ENCODE results near the gene CACNB2. TPM values are rescaled to one million over a fixed set of nuclear protein-coding genes. Genes with fewer than 3 reads are reported as not detected.
A peak's percentile ranks its signal among the peaks of the same experiment; 100 is the strongest.

Gene CACNB2
- total RNA-seq: 55.9 TPM
- long read RNA-seq, transcript CACNB2-207 (13 exons, 3,448 nt): major isoform, 14 of 73 reads
- long read RNA-seq, partial matches to known transcripts: 32 of 73 reads
- long read RNA-seq, other reads (novel, unspliced or antisense): 23 of 73 reads

DNA sequence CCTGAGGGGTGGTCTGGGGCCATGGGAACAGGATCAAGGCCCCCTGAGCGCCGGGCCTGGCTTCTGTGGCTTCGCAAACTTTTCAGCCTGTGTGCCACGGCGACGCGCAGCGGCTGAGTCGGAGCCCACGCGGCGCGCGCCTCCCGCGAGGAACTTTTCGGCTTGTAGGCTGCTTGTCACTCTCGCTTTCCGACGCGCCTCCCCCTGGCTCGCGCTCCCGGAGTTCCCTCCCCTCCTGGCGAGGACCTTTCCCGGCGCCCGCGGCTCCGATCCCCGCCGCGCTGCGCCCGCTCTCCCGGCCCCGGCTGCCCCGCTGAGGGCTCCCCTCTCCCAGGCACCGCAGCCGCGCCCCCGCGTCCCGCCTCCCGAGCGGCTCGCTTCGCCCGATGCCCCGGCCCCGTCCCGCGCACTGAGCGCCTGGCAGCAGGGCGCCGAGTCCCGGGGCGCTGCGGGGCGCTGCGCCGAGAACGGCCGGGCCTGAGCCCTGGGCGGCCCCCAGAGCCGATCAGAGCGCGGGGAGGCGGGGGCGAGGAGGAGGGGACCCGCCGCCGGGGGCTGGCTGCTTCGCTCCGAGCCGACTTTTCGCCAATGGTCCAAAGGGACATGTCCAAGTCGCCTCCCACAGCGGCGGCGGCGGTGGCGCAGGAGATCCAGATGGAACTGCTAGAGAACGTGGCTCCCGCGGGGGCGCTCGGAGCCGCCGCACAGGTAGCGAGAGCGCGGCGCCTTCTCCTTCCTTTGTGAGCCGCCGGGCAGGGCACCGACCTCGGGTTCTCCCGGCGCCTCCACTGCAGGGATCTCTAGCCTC, at the start of gene CACNB2:
Gene CACNB2 (plus strand): TSS at position 276 of the 808 bp plus-strand sequence.
- peak; percentile 86 for DNase-seq

GRCh38 chr10:18094332-18094731, 45.9 kb upstream of the CACNB2 start:
- DNase-seq (no peak), ATAC-seq (no peak)
- intact Hi-C loops (cut with micrococcal nuclease): no loop called here

More for the DNA sequence above, at the start of gene CACNB2:
- intact Hi-C loops (cut with micrococcal nuclease): loop anchor here (5.0 kb wide), 2 partner anchors 72 to 228 kb away; no protein-coding TSS in a partner anchor
- ATAC-seq: peak; percentile 72

- DNase-seq: no peak
- no peak for ATAC-seq
- intact Hi-C loops (cut with micrococcal nuclease): no loop called here
Measured at GRCh38 chr10:18094793-18095192, 45.4 kb upstream of the CACNB2 start.

- intact Hi-C loops (cut with micrococcal nuclease): no loop called here
- ATAC-seq (no peak), DNase-seq (no peak)
Measured at GRCh38 chr10:18097524-18097923, 42.7 kb upstream of the CACNB2 start.

DNA sequence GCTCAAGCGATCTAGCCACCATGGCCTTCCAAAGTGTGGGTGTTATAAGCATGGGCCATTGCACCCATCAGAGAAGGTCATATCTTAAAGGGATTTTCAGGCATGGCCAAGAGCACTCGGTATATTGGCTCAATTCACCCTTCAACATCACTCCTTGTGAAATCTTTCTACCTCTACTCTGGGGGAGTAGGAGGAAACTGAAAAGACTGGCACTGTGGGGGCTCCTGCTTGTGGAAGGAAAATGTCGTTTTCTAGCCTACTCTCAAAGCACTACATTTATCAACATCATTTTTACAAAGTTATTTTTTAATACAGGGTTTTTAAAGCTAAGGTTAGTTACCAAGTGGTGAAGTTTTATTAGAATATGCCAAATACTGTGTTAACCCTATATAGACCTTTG, 42.0 kb upstream of the CACNB2 start:
- ATAC-seq (no peak), DNase-seq (no peak)
- intact Hi-C loops (cut with micrococcal nuclease): no loop called here

GRCh38 chr10:18099415-18099814, 40.8 kb upstream of the CACNB2 start:
- intact Hi-C loops (cut with micrococcal nuclease): no loop called here
- ATAC-seq (no peak), DNase-seq (no peak)

DNA sequence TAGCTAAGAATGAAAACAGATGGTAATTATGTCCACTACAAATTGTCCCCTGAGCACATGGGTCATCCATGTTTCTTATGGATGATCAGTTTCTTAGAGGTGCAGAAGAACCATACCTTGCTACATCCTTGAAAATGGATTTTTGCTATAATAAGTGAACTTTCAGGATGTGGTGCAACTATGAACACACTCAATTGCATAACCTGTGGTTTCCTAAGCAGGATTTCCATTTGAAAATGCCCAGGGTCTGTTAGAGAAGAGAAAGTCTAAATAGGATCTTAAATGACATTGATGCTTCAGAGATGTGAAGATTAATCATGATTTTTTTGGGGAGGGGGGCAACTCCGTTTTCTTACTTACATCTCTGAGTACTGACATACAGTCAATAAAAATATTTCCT, 39.6 kb upstream of the CACNB2 start:
- intact Hi-C loops (cut with micrococcal nuclease): no loop called here
- DNase-seq: no peak
- ATAC-seq: no peak

GRCh38 chr10:18102404-18102803, 37.8 kb upstream of the CACNB2 start:
- DNase-seq: no peak
- no peak for ATAC-seq
- intact Hi-C loops (cut with micrococcal nuclease): no loop called here

- intact Hi-C loops (cut with micrococcal nuclease): no loop called here
- no peak for ATAC-seq
Measured at GRCh38 chr10:18104223-18104872, 35.9 kb upstream of the CACNB2 start.

DNA sequence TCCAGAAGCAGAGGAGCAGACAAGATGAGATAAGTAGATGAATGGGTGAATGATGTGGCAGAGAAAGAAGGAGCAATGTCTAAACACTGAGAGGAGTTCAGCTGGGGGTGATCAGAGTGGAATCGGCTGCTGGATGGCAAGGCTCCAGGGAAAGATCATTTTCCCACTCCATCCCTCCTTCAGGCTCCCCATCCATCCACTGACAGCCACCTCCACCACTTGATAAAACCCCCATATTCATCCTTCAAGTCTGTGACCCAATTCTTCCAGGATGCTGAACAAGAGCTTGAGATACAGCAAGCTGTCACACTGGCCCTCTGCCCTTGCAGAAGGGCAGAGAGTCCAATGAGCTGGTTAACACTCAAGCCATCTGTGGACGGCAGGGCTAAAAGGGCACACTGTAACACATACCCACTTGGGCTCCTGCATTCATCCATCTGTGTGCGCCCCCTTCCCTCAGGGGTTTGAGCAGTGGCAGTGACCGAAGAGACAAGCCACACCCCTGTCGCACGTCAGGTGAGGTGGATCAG, 30.8 kb upstream of the CACNB2 start:
- intact Hi-C loops (cut with micrococcal nuclease): no loop called here
- DNase-seq: no peak
- ATAC-seq: no peak

More at GRCh38 chr10:18104223-18104872, 35.9 kb upstream of the CACNB2 start:
- DNase-seq: peak; percentile 53

- DNase-seq (no peak), ATAC-seq (no peak)
- intact Hi-C loops (cut with micrococcal nuclease): no loop called here
Measured at GRCh38 chr10:18113881-18114280, 26.3 kb upstream of the CACNB2 start.

- DNase-seq: no peak
- no peak for ATAC-seq
- intact Hi-C loops (cut with micrococcal nuclease): no loop called here
Measured at GRCh38 chr10:18117276-18117675, 22.9 kb upstream of the CACNB2 start.

DNA sequence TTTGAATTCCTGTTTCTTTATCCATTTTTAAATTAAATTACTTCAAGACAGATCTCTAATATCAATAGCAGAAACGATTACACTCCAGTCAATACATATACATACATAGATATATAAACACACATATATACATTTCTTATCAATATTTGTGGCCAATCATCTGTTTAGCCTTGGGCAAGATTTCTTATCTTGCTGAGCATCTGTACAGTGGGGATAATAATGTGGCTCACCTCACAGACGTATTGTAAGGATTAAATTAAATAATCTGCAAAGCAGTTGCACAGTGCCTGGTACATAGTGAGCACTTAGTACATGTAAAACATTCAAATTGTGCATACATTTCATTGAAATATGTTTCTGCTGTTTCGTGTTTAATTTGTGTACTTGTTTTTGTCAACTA, 17.5 kb upstream of the CACNB2 start:
- intact Hi-C loops (cut with micrococcal nuclease): no loop called here
- ATAC-seq (no peak), DNase-seq (no peak)

DNA sequence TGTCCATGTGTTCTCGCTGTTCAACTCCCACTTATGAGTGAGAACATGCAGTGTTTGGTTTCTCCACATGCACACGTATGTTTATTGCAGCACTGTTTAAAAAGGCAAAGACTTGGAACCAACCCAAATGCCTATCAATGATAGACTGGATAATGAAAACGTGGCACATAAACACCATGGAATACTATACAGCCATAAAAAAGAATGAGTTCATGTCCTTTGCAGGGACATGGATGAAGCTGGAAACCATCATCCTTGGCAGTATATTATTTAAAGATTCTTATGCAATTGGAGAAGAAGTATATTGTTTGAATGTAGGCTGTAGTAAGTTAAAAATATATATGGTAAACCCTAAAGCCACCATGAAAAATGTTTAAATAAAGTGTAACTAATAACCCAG, 7.2 kb upstream of the CACNB2 start:
- intact Hi-C loops (cut with micrococcal nuclease): no loop called here
- ATAC-seq (no peak), DNase-seq (no peak)

GRCh38 chr10:18134509-18134908, 5.7 kb upstream of the CACNB2 start:
- ATAC-seq (no peak), DNase-seq (no peak)
- intact Hi-C loops (cut with micrococcal nuclease): no loop called here

- no peak for ATAC-seq
- intact Hi-C loops (cut with micrococcal nuclease): no loop called here
Measured at GRCh38 chr10:18134921-18135320, 5.3 kb upstream of the CACNB2 start.

DNA sequence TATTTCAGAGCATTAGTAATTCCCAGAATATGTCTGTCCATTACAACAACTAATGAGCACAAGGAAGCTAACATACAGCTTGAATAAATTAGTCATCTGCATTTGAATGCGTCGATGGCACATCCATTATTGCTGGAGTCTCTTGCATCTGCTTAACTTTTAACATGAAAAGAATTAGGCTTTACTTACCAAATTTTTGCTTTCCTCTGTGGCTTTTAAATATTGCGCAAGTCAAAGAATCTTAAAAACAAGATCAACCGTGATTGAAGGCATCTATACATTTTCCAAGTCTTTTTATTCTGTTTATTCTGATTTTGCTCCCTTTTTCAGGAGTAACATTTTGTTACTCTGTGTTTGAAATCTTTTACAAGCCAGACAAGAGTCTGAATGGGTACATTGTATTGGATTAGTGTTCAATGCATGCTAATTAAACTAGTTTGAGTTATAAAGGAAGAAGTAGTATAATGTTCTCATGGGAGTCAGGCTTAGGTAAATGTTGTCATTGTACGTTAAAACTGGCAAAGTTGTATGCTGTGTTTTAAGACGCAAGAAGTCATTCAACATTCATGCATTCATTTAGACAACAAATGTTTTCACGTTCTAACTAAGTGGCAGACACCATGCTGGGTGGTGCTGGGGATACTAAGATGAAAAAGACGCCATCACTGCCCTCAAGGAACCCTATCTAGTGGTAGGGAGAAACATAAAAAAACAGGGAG, 4.0 kb upstream of the CACNB2 start:
- intact Hi-C loops (cut with micrococcal nuclease): no loop called here
- no peak for DNase-seq
- ATAC-seq: no peak

More at GRCh38 chr10:18134921-18135320, 5.3 kb upstream of the CACNB2 start:
- DNase-seq: no peak

- ATAC-seq: no peak
- intact Hi-C loops (cut with micrococcal nuclease): no loop called here
- no peak for DNase-seq
Measured at GRCh38 chr10:18137111-18137510, 3.1 kb upstream of the CACNB2 start.

All from left ventricle myocardium superior (tissue), 1 donor.